CD14-positive monocyte (primary cell): ENCODE measurements around the gene SCD5. TPM values are rescaled to one million over a fixed set of nuclear protein-coding genes. Genes with fewer than 3 reads are reported as not detected.

Experiments used
- DNase-seq, 3 donors: peaks; one replicate each; pipeline ENCODE4 v3.0.0-alpha.2; 2011 to 2022
- H2AFZ ChIP-seq: 2 replicates; pipeline ENCODE4 v1.6.0; 2012; ENCODE audit warnings: mild to moderate bottlenecking, low read depth, low read length, inconsistent platforms; ENCODE audit not compliant: insufficient read depth, poor library complexity, severe bottlenecking
- H3K27ac ChIP-seq, 2 donors: 1 replicate in 1 of 2; 2 replicates in 1 of 2; pipeline ENCODE4 v1.5.1; 2012 to 2013; ENCODE audit warnings: low read length in 2 of 2, control low read depth in 1 of 2, inconsistent platforms in 1 of 2, low read depth in 1 of 2, mild to moderate bottlenecking in 1 of 2
- H3K27me3 ChIP-seq, 2 donors: one replicate each; pipeline versions ENCODE4 v1.6.0 to v1.6.1; 2011 to 2013; ENCODE audit warnings: low read length in 2 of 2; ENCODE audit not compliant: control insufficient read depth in 2 of 2, insufficient read depth in 2 of 2
- H3K36me3 ChIP-seq, 2 donors: replicated peaks in 1 of 2; 1 replicate in 1 of 2; 2 replicates in 1 of 2; pipeline versions ENCODE4 v1.5.1 to v1.6.1; 2012 to 2013; ENCODE audit warnings: low read length in 2 of 2, control low read depth in 1 of 2, inconsistent platforms in 1 of 2, mild to moderate bottlenecking in 1 of 2; ENCODE audit not compliant: insufficient read depth in 2 of 2, control insufficient read depth in 1 of 2
- H3K4me1 ChIP-seq, 2 donors: 1 replicate in 1 of 2; 2 replicates in 1 of 2; pipeline versions ENCODE4 v1.5.1 to v1.6.1; 2012 to 2013; ENCODE audit warnings: low read length in 2 of 2, control low read depth in 1 of 2, inconsistent platforms in 1 of 2, mild to moderate bottlenecking in 1 of 2, moderate library complexity in 1 of 2; ENCODE audit not compliant: insufficient read depth in 2 of 2, control insufficient read depth in 1 of 2
- H3K4me2 ChIP-seq: replicated peaks from 2 replicates; pipeline ENCODE3; 2012; ENCODE audit warnings: low read length, moderate library complexity, mild to moderate bottlenecking; ENCODE audit not compliant: poor library complexity, severe bottlenecking; ENCODE audit errors: extremely low read depth
- H3K4me3 ChIP-seq, 3 experiments: fragments of 200-600 bp in 1 of 3; sonication (generic) in 1 of 3; replicated peaks in 1 of 3; 1 replicate in 2 of 3; 2 replicates in 1 of 3; pipeline ENCODE4 v1.5.1; 2011 to 2013; ENCODE audit warnings: low read length in 3 of 3, mild to moderate bottlenecking in 3 of 3, control low read depth in 2 of 3, low read depth in 2 of 3, inconsistent platforms in 1 of 3, moderate library complexity in 1 of 3
- H3K79me2 ChIP-seq: 2 replicates; pipeline ENCODE4 v1.6.0; 2012; ENCODE audit warnings: mild to moderate bottlenecking, control low read depth, inconsistent platforms, low read length, moderate library complexity; ENCODE audit not compliant: insufficient read depth
- H3K9ac ChIP-seq: 2 replicates; pipeline ENCODE4 v1.6.0; 2017; ENCODE audit warnings: low read length, mild to moderate bottlenecking; ENCODE audit not compliant: insufficient read depth, poor library complexity, severe bottlenecking
- H3K9me3 ChIP-seq, 2 donors: replicated peaks in 1 of 2; 1 replicate in 1 of 2; 2 replicates in 1 of 2; pipeline versions ENCODE4 v1.5.1 to v1.6.1; 2012 to 2013; ENCODE audit warnings: low read length in 2 of 2, control low read depth in 1 of 2; ENCODE audit not compliant: control insufficient read depth in 1 of 2, insufficient read depth in 1 of 2
- H4K20me1 ChIP-seq: 2 replicates; pipeline ENCODE4 v1.6.0; 2012; ENCODE audit warnings: mild to moderate bottlenecking, low read length, control low read depth, moderate library complexity; ENCODE audit not compliant: insufficient read depth
- H3K27ac Mint-ChIP-seq, 7 donors: one replicate each; pipeline ENCODE4 v1.8.0; 2020; ENCODE audit warnings: mild to moderate bottlenecking in 7 of 7, mixed read lengths in 7 of 7, moderate library complexity in 6 of 7, inconsistent platforms in 2 of 7
- H3K27me3 Mint-ChIP-seq, 3 donors: one replicate each; pipeline ENCODE4 v1.8.0; 2021 to 2022; ENCODE audit warnings: low read depth in 3 of 3, mild to moderate bottlenecking in 3 of 3, mixed read lengths in 3 of 3, moderate library complexity in 3 of 3, inconsistent platforms in 1 of 3
- H3K36me3 Mint-ChIP-seq, 2 donors: one replicate each; pipeline ENCODE4 v1.8.0; 2020; ENCODE audit warnings: mixed read lengths in 2 of 2, inconsistent platforms in 1 of 2, mild to moderate bottlenecking in 1 of 2
- H3K4me1 Mint-ChIP-seq: one replicate; pipeline ENCODE4 v1.8.0; 2020; ENCODE audit warnings: mild to moderate bottlenecking, mixed read lengths
- H3K4me3 Mint-ChIP-seq, 2 donors: one replicate each; pipeline ENCODE4 v1.8.0; 2020; ENCODE audit warnings: mild to moderate bottlenecking in 2 of 2, mixed read lengths in 2 of 2, moderate library complexity in 1 of 2
- H3K9me3 Mint-ChIP-seq, 7 donors: one replicate each; pipeline ENCODE4 v1.8.0; 2020 to 2022; ENCODE audit warnings: mixed read lengths in 7 of 7, mild to moderate bottlenecking in 6 of 7, moderate library complexity in 6 of 7, inconsistent platforms in 2 of 7
- whole genome bisulfite sequencing: methylation state at CpG from one replicate; pipeline ENCODE4 v1.1.5; 2013; ENCODE audit warnings: missing lambda C conversion rate; ENCODE audit not compliant: insufficient coverage; 5-methylcytosine and 5-hydroxymethylcytosine counted together
- intact Hi-C, 2 donors: fragments of 100-400 bp; cut with micrococcal nuclease; formaldehyde crosslinking; loops; one replicate each; pipeline versions ENCODE4 v1.15.0 to v1.15.1; 2023
- polyA plus RNA-seq, 3 donors: library from polyadenylated mRNA; depleted of rRNA in 1 of 3; unstranded in 2 of 3; stranded (reverse) in 1 of 3; fragments of 300-500 nt in 2 of 3; fragments of >200 nt in 1 of 3; fragmentation: Illumina TruSeq in 2 of 3; gene quantifications; 1 replicate in 2 of 3; 2 replicates in 1 of 3; pipeline ENCODE4 v1.2.3, GENCODE V29; 2012 to 2021
- TF ChIP-seq, protein P1 (sequence below): fragments of 200-600 bp; IDR thresholded peaks from one replicate; pipeline ENCODE4 v1.8.0; 2022; ENCODE audit warnings: antibody characterized with exemption, mild to moderate bottlenecking

SCD5 gene
- polyA plus RNA-seq, 3 donors, result 0.28 to 1.3 (median 0.61) TPM

DNA sequence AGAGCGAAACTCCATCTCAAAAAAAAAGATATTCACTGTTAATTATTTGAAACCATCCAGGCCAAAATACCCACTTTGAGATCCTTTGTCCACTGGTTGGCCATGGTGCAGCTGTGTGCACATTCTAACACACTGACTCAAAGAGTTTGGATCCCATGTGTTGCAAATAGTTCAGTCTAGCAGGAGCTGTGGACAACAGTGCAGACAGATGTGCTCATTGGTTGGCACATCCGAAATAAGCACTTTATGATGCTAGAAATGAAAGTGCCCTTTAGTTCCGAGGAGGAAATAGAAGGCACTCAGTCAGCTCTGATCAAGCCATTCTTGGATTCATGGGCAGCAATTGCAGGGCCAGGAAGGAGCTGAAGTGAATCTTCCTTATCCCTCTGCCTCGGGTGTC, 173.8 kb downstream of the SCD5 start:
- no peak overlapping the region for H3K4me3 Mint-ChIP-seq
- TF ChIP-seq, protein P1, sequence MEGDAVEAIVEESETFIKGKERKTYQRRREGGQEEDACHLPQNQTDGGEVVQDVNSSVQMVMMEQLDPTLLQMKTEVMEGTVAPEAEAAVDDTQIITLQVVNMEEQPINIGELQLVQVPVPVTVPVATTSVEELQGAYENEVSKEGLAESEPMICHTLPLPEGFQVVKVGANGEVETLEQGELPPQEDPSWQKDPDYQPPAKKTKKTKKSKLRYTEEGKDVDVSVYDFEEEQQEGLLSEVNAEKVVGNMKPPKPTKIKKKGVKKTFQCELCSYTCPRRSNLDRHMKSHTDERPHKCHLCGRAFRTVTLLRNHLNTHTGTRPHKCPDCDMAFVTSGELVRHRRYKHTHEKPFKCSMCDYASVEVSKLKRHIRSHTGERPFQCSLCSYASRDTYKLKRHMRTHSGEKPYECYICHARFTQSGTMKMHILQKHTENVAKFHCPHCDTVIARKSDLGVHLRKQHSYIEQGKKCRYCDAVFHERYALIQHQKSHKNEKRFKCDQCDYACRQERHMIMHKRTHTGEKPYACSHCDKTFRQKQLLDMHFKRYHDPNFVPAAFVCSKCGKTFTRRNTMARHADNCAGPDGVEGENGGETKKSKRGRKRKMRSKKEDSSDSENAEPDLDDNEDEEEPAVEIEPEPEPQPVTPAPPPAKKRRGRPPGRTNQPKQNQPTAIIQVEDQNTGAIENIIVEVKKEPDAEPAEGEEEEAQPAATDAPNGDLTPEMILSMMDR, result no peak
- Histone ChIP-seq H3K9ac (no peak overlapping the region), H3K4me2 (no peak overlapping the region), H3K36me3 (no peaks in the 10 kb centered on the region), H3K27ac (no peak overlapping the region), H4K20me1 (no peaks in the 10 kb centered on the region), H3K27me3 (no peaks in the 10 kb centered on the region), H3K79me2 (no peaks in the 10 kb centered on the region), H2AFZ (no peak overlapping the region), H3K4me1 (no peaks in the 10 kb centered on the region), H3K4me3 (no peak overlapping the region), H3K9me3 (no peaks in the 10 kb centered on the region)
- no peaks in the 10 kb centered on the region for H3K4me1 Mint-ChIP-seq
- intact Hi-C loops, result loop anchor here in 1 of 2 donors (10.0 kb wide), 1 partner anchor 80 kb away; no protein-coding TSS in a partner anchor
- H3K9me3 Mint-ChIP-seq, result no peaks in the 10 kb centered on the region
- H3K36me3 Mint-ChIP-seq, result no peaks in the 10 kb centered on the region
- peaks cover 0 to 2% (median 2%) of the 10 kb centered on the region in 3 donors for H3K27me3 Mint-ChIP-seq
- 96% methylated on average over 4 of the region's 4 CpGs for WGBS
- DNase-seq, result no peak
- no peak overlapping the region for H3K27ac Mint-ChIP-seq

DNA sequence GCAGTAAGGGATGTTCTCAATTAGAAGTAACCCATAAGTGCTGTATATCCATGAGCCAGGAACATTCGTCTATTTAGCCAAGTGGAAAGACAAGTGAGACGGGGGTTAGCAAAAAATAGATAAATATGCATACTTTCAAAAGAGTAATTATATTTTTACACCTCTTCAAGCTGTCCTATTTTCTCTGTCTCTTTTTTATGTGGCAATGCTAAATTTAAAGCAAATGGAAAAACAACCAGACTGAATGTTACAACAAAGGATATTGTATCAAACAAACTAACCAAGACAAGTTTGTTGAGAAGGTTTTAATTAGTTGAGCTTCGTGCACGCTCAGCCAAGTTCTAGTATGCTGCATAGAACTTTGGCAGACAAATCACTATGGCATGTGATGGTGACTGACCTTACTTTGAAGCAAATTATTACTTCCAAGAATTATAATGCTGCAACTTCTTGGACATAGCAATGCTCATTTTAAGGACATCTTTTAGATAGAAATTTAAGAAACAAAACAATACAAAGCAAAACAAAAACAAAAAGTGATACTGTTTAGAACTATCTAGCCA, 175.4 kb downstream of the SCD5 start:
- Histone ChIP-seq H3K27ac (no peak overlapping the region), H4K20me1 (no peaks in the 10 kb centered on the region), H3K9me3 (no peaks in the 10 kb centered on the region), H2AFZ (no peak overlapping the region), H3K9ac (no peak overlapping the region), H3K79me2 (no peaks in the 10 kb centered on the region), H3K27me3 (no peaks in the 10 kb centered on the region), H3K4me2 (no peak overlapping the region), H3K4me1 (no peaks in the 10 kb centered on the region), H3K4me3 (no peak overlapping the region), H3K36me3 (no peaks in the 10 kb centered on the region)
- intact Hi-C loops, result loop anchor here in 1 of 2 donors (10.0 kb wide), 1 partner anchor 82 kb away; no protein-coding TSS in a partner anchor
- H3K36me3 Mint-ChIP-seq, result no peaks in the 10 kb centered on the region
- DNase-seq, result no peak
- no peak overlapping the region for H3K4me3 Mint-ChIP-seq
- no peak overlapping the region for H3K27ac Mint-ChIP-seq
- H3K4me1 Mint-ChIP-seq, result no peaks in the 10 kb centered on the region
- H3K27me3 Mint-ChIP-seq, result peaks cover 0 to 2% (median 0%) of the 10 kb centered on the region in 3 donors
- no peaks in the 10 kb centered on the region for H3K9me3 Mint-ChIP-seq
- TF ChIP-seq, protein P1, result no peak
- WGBS, result no CpG with 5 or more reads among the region's 4 CpGs
